Mesodermal cell (in vitro differentiated cells): Measurements from ENCODE around the gene CCDC171.

ENCODE experiments used
- H3K27ac ChIP-seq: 2 replicates; pipeline ENCODE4 v1.7.0; 2013; ENCODE audit warnings: mild to moderate bottlenecking, low read depth, low read length, moderate library complexity; ENCODE audit not compliant: severe bottlenecking
- H3K36me3 ChIP-seq: 2 replicates; pipeline ENCODE4 v1.7.1; 2013; ENCODE audit warnings: mild to moderate bottlenecking, low read length, moderate library complexity; ENCODE audit not compliant: control insufficient read depth, insufficient read depth
- H3K4me1 ChIP-seq: one replicate; pipeline ENCODE4 v1.7.1; 2013; ENCODE audit warnings: mild to moderate bottlenecking, low read length; ENCODE audit not compliant: insufficient read depth, control insufficient read depth, poor library complexity, severe bottlenecking
- H3K4me3 ChIP-seq: 2 replicates; pipeline ENCODE4 v1.7.0; 2013; ENCODE audit warnings: low read length, control low read depth, mild to moderate bottlenecking; ENCODE audit not compliant: insufficient read depth, poor library complexity, severe bottlenecking; ENCODE audit errors: extremely low read depth
- H3K9me3 ChIP-seq: 2 replicates; pipeline ENCODE4 v1.7.1; 2013; ENCODE audit warnings: mild to moderate bottlenecking, low read length, moderate library complexity; ENCODE audit not compliant: control insufficient read depth
- WGBS, 2 experiments: methylation state at CpG; one replicate each; pipeline ENCODE4 v1.1.5; 2013; ENCODE audit warnings: missing lambda C conversion rate in 2 of 2; ENCODE audit not compliant: insufficient coverage in 2 of 2; 5-methylcytosine and 5-hydroxymethylcytosine counted together

CCDC171 gene

DNA sequence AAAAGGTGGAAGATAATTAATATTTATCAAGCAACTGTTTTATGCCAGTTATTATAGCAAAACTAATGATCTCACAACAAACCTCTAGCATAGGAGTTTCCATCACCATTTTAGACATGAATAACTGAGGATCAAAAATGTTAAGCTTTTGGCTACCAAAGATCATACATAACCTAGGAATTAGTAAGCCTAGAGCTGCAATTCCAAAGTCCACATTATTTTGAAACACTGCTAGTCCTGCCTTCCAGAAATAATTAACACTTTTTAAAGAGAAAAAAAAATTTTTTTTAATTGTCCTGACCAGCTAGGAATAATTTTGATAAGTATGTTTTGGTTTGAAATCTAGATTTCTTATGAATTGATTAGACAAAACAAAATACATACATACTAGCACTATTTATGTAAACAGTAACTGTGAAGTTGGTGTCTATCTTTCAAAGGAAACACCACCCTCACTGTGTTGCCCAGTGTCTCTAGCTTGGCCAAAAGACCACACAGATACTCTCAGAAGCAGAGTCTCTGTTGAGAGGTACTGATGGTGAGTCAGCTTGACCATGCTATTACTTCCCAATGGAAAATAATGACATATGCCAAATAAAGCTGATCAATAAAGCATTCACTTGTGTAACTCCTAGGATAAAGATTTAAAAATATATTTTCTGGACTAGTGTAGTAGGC, 422.4 kb downstream of the CCDC171 start:
- no peaks in the 10 kb centered on the region for H3K36me3 ChIP-seq
- H3K4me1 ChIP-seq = no peaks in the 10 kb centered on the region
- H3K4me3 ChIP-seq = no peak overlapping the region
- H3K27ac ChIP-seq = no peak overlapping the region
- no peaks in the 10 kb centered on the region for H3K9me3 ChIP-seq

DNA sequence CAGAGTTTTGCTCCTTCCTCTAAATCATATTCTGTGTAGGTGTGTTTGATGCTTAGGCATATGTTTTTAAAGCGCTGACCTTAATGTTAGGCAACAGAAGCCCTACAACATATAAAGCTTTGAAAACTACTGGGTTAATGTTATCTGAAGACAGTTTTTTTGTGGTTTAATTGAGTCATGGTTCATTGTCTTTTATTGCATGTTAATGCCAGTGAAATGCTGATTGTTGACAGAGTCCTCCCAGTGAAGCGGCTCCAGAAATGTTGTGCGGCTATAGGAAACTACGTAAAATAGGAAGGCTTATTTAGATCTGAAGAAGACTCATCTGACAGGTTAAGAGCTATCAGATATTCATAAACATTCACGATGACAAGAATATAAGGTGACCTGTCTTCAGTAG, 424.6 kb downstream of the CCDC171 start:
- no peak overlapping the region for H3K4me3 ChIP-seq
- no peaks in the 10 kb centered on the region for H3K9me3 ChIP-seq
- WGBS, 2 experiments = 100% methylated on average over 3 of the region's 5 CpGs; no CpG with 5 or more reads in 1 of the 2 experiments
- no peak overlapping the region for H3K27ac ChIP-seq
- no peaks in the 10 kb centered on the region for H3K36me3 ChIP-seq
- no peaks in the 10 kb centered on the region for H3K4me1 ChIP-seq

DNA sequence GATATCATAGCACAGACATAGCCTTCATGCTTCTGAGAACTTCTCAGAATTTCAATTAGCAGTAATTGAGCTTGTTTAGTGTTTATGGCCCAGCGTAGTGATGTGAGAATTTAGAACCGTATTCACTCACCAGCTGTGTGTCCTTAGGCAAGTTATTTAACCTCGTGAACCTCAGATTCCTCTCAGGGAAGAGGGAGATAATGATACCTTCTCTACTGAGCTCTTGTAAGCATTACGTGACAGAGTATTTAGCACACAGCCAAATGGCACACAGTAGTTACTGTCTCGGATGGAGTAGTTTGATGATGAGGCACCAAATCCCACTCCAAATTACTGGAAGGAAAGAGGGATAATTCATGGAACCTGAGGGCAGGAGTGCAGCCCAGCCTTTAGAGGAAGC, 429.3 kb downstream of the CCDC171 start:
- Histone ChIP-seq H3K4me1 (no peaks in the 10 kb centered on the region), H3K27ac (no peak overlapping the region), H3K9me3 (no peaks in the 10 kb centered on the region), H3K36me3 (no peaks in the 10 kb centered on the region), H3K4me3 (no peak overlapping the region)
- 71 to 91% methylated on average over 1 to 4 of the region's 5 CpGs for WGBS, 2 experiments

DNA sequence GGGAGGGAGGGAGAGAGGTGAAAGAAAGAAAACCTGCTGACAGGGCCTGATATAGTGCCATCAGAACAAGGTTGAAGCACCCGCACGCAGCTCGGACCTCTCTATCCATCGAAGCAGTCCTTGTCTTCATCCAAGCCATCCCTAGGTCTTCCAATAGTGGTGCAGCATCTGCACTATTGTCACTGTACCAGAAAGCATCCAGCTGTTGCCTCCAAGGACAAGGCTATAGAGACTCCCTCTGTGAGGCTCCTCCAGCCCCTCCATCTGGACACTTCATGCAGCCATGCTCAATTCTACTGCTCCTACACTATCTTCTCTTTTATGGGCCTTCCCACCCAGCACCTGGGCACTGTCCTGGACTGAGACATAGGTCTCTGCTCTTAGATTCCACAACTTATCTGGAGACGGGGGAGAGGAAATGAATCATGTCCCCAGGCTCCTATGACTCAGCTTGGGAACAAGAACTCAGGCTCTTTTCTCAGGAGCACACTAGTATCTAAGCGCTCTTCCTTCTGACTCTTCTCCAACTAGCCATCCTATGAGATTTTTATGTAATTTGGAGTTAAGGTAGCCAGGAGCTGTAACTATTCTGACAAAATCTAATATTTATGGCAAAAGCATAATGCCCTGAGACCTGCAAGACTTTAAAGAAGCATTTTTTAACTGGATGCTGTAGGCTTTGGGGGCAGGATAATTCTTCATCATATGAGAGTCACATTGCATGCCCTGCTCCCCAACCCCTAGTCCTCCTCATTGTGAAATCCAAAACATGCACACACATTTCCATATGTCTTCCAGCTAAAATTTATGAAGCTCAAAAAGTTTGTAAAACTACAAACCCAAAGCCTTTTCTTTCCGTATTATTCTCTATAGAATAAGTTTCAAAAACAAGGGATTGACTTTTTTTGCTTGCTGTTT, 446.8 kb downstream of the CCDC171 start:
- H3K9me3 ChIP-seq = peaks cover 12% of the 10 kb centered on the region
- H3K27ac ChIP-seq = peak overlapping the region; percentile 87
- H3K4me1 ChIP-seq = peaks cover 10% of the 10 kb centered on the region
- 81 to 97% methylated on average over 4 to 5 of the region's 7 CpGs for WGBS, 2 experiments
- H3K36me3 ChIP-seq = no peaks in the 10 kb centered on the region
- H3K4me3 ChIP-seq = no peak overlapping the region

DNA sequence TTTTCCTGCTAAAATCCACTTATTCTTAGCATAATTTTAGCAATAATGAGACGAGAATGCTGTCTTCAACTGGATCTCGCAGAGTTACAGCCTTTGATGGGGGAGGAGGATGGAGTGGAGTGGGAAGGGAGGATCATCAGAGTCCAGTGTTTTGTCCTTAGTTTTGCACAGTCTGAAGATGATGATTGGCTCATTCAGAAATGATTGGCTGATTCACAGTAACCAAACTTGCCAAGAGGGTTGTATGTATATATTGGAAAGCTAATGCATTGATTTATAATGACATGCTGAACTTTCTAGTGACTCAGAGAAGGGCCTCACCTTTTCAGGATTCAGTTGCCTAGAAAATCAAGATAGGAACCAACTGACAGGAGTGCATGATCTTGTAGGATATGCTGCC, 448.0 kb downstream of the CCDC171 start:
- WGBS, 2 experiments = 80 to 100% methylated on average over 1 to 2 of the region's 2 CpGs
- Histone ChIP-seq H3K4me3 (no peak overlapping the region), H3K36me3 (no peaks in the 10 kb centered on the region), H3K4me1 (peaks cover 10% of the 10 kb centered on the region), H3K9me3 (peaks cover 12% of the 10 kb centered on the region), H3K27ac (no peak overlapping the region)

DNA sequence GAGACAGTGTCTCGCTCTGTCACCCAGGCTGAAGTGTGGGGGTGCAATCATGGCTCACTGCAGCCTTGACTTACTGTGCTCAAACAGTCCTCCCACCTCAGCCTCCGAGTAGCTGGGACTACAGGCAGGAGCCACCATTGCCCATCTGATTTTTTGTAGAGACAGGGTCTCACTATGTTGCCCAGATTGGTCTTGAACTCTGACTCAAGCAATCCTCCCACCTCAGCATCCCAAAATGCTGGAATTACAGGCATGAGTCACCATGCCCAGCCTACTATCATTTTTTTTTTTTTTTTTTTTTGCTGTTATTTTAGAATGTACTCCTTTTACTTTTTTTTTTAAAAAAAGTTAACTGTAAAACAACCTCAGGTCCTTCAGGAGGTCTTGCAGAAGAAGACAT, 449.0 kb downstream of the CCDC171 start:
- H3K4me1 ChIP-seq = peaks cover 10% of the 10 kb centered on the region
- WGBS, 2 experiments = 100% methylated on average over 1 of the region's 2 CpGs
- H3K27ac ChIP-seq = no peak overlapping the region
- H3K9me3 ChIP-seq = peaks cover 7% of the 10 kb centered on the region
- no peak overlapping the region for H3K4me3 ChIP-seq
- no peaks in the 10 kb centered on the region for H3K36me3 ChIP-seq

DNA sequence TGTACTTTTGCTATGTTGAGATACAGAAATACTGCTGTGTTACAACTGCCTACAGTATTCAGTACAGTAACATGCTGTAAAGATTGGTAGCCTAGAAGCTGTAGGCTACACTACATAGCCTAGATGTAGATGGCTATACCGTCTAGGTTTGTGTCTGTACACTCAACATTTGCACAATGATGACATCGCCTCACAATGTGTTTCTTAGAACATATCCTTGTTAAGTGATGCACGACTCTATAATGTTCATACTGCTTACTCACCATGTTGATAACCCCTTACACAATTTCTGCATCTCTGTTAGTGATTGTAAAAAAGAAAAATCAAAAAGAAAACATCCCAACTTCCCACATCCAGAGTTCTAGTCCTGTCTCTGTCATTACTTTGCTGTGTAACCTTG, 450.0 kb downstream of the CCDC171 start:
- Histone ChIP-seq H3K4me1 (peaks cover 8% of the 10 kb centered on the region), H3K9me3 (peaks cover 6% of the 10 kb centered on the region), H3K27ac (no peak overlapping the region), H3K36me3 (no peaks in the 10 kb centered on the region), H3K4me3 (no peak overlapping the region)
- 100% methylated on average over 1 to 2 of the region's 3 CpGs for WGBS, 2 experiments

DNA sequence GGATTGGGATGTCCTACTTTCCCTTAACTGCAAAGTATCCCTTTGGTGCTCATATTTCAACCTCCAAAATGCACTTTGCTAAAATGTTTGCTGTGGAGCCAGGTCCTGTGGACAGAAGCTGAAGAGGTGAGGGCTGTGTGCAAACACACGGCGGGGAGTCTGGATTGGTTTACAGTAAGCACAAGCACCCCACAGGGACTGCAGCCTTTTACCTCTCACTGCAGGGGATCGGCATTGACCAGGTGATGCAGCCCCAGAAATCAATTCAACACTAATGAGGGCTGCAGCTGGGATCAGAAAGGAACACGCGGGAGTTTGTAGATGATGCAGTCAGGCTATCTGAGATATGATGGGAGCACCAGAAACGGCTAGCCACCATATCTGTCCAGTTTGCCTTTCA, 450.9 kb downstream of the CCDC171 start:
- H3K36me3 ChIP-seq = no peaks in the 10 kb centered on the region
- no peaks in the 10 kb centered on the region for H3K9me3 ChIP-seq
- H3K4me1 ChIP-seq = peaks cover 8% of the 10 kb centered on the region
- no peak overlapping the region for H3K27ac ChIP-seq
- 100% methylated on average over 2 to 3 of the region's 6 CpGs for WGBS, 2 experiments
- H3K4me3 ChIP-seq = no peak overlapping the region

DNA sequence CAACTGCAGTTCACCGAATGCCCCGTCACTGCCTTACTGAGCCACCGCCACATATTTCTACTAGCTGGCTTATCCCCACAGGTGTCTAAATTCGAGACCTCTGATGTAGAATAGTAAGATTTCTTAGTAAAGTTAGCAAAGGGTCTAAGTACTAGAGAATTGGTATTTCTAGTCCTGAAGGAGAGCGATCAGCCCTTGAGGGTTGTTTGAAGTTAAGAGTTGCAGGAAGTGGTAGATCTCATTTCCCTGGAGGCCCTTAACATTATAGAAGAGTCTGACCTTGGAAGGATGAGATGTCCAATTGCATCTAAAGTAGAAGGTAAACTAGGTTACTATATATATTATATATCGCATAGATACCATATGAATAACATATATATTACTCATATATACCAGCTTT, 451.8 kb downstream of the CCDC171 start:
- no peak overlapping the region for H3K27ac ChIP-seq
- peaks cover 8% of the 10 kb centered on the region for H3K4me1 ChIP-seq
- H3K36me3 ChIP-seq = no peaks in the 10 kb centered on the region
- no peak overlapping the region for H3K4me3 ChIP-seq
- no peaks in the 10 kb centered on the region for H3K9me3 ChIP-seq
- 96 to 100% methylated on average over 2 to 5 of the region's 6 CpGs for WGBS, 2 experiments

DNA sequence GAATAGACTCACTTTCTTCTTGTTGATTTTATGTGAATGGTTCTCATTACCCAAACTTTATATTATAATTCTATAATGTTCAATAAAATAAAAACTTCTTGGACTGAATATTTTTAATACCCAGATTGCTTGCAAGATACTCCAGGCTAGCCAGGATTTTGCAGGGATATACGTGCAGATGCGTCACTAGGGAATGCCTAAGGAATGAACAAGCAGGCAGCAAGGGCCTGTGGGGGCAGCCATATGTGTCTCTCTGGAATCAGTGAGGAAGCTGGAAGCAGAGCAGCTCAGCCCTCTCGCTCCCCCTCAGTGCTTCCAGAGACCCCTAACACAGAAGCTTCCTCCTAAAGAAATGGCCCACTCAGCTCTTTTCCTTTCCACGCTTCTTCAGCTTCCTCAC, 457.4 kb downstream of the CCDC171 start:
- 94% methylated on average over 3 to 4 of the region's 4 CpGs for WGBS, 2 experiments
- Histone ChIP-seq H3K36me3 (no peaks in the 10 kb centered on the region), H3K27ac (no peak overlapping the region), H3K9me3 (no peaks in the 10 kb centered on the region), H3K4me1 (no peaks in the 10 kb centered on the region), H3K4me3 (no peak overlapping the region)

DNA sequence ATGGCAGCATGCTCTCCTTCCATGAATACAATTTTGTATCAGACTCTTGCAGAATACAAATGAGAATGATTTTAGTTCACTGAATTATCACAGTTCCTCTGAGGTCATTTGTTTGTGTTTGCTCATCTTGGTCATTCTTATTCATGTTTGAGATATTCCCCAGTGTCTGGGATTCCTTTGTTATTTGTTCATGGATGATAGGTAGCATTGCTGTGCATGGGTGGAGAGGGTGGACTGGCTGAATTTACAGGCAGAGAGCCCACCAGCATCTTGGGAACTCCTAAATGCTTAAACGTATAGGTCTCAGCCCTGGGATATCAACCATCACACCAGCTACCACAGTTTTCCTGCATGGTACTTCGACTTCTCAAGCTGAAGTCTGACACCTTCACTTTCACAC, 459.8 kb downstream of the CCDC171 start:
- peaks cover under 1% of the 10 kb centered on the region for H3K9me3 ChIP-seq
- no peak overlapping the region for H3K27ac ChIP-seq
- no peaks in the 10 kb centered on the region for H3K4me1 ChIP-seq
- WGBS, 2 experiments = 67 to 93% methylated on average over 1 to 2 of the region's 2 CpGs
- no peaks in the 10 kb centered on the region for H3K36me3 ChIP-seq
- H3K4me3 ChIP-seq = no peak overlapping the region
